ENCODE results near the gene FAM200B.

Gene FAM200B

DNA sequence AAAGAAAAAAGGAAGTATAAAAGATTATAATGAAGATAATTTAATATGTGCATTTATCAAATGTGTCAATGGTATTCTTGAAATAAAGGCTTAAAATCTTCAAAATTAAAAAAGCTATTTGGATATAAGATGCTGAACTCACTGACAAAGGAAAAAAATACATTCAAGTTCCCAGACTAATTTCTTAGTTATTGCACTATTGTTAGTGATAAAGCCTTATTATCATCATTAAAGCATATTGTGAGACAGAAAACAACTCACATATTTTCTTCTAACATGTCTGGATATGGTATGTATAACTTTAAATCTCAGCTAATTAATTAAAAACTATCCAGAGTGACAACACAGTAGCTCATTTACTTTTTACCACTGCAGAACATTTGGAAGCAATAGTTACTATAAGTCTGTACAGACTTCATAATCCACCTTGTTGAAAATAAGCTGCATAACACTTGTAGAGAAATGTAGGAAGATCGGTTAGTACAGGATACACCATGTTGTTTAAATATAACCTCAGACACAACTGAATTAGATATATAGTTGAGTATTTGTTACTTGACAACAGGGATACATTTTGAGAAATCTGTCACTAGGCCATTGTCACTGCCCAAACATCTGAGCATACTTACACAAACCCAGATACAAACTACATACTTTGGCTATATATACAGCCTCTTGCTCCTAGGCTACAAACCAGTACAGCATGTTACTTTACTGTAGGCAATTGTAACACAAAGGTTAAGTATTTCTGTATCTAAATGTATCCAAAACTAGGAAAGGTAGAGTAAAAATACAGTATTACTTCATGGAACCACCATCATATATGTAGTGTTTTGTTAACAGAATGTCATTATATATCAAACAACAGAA is 12.8 kb upstream of the FAM200B start:
- no peak for DNase-seq (ENCODE audit: low spot score)

DNA sequence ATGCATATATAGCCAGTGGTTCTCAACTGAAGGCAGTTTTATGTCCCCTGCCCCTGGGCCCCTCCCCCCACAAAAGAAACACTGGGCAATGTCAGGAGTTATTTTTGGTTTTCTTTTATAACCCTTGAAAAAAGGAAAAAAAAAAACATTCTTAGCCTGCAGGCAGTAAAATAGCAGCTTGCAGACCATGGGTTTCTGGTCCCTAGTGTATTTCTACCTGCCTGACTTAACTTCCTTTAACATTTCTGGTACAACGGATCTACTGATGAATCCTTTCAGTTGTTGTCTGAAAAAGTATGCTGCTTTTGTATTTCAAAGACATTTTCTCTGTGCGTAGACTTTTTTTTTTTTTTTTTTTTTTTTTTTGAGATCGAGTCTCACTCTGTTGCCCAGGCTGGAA is 11.1 kb upstream of the FAM200B start:
- DNase-seq (ENCODE audit: low spot score), result no peak

GRCh38 chr4:15672101-15672500 is 9.5 kb upstream of the FAM200B start:
- no peak for DNase-seq (ENCODE audit: low spot score)

- no peak for DNase-seq (ENCODE audit: low spot score)
These were observed 8.3 kb upstream of the FAM200B start for GRCh38 chr4:15673337-15673736.

DNA sequence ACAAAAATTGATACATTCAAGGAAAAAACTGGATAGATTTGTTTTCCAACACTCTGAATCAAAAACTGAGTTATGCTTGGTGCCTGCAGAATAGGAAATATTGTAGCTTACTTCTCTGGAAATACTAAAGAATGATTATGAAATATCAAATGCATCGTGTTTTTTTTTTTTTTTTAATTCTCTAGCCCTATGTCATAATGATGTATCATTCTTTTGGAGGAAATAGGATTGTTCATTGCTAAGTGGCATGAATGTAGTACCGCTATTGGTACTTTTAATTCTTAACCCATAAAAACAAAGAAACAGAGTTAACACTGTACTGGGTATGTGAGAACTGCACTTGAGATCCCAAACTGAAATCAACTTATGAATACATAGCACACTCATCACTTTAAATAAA is 7.6 kb upstream of the FAM200B start:
- no peak for DNase-seq (ENCODE audit: low spot score)

- no peak for DNase-seq (ENCODE audit: low spot score)
These were observed 6.7 kb upstream of the FAM200B start for GRCh38 chr4:15674926-15675325.

- no peak for DNase-seq (ENCODE audit: low spot score)
These were observed 6.3 kb upstream of the FAM200B start for GRCh38 chr4:15675356-15675755.

DNA sequence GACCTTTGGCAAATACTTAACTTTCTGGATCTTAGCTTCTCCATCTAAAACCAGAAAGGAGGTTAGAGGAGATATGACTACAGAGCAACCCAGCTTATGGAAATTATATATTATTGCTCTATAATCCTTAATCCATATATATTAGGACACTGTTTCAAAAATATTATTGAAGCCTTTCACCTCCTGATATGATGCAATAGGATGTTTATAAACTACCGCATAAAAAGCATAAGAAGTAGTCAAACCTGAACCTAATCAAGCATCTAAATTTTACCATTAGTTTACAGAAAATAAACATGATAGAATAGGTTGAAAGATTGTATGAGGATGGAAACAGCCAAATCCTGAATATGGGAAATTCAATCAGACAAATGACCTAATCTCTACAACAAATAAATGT is 5.6 kb upstream of the FAM200B start:
- DNase-seq (ENCODE audit: low spot score), result no peak

- no peak for DNase-seq (ENCODE audit: low spot score)
These were observed 4.7 kb upstream of the FAM200B start for GRCh38 chr4:15676899-15677298.

DNA sequence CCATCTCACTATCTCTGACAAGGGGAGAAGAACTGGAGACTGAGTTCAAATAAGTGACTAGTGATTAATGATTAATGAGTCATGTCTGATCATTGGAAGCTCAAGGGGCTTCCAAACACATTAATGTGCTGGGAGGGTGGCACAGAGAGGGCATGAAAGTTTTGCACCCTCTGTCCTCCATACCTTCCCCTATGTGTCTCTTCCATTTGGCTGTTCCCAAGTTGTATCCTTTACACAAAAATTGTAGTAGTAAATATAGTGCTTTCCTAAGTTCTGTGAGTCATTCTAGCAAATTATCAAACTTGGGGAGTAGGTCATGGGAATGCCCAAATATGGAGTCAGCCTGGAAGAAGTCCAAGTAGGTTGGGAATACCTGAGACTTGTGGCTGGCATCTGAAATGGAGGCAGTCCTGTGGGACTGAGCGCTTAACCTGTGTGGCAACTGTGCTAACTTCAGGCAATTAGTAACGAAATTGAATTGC is 4.1 kb upstream of the FAM200B start:
- DNase-seq (ENCODE audit: low spot score), result no peak

GRCh38 chr4:15681067-15681371 is 608 bp upstream of the FAM200B start:
- no peak for DNase-seq (ENCODE audit: low spot score)

DNA sequence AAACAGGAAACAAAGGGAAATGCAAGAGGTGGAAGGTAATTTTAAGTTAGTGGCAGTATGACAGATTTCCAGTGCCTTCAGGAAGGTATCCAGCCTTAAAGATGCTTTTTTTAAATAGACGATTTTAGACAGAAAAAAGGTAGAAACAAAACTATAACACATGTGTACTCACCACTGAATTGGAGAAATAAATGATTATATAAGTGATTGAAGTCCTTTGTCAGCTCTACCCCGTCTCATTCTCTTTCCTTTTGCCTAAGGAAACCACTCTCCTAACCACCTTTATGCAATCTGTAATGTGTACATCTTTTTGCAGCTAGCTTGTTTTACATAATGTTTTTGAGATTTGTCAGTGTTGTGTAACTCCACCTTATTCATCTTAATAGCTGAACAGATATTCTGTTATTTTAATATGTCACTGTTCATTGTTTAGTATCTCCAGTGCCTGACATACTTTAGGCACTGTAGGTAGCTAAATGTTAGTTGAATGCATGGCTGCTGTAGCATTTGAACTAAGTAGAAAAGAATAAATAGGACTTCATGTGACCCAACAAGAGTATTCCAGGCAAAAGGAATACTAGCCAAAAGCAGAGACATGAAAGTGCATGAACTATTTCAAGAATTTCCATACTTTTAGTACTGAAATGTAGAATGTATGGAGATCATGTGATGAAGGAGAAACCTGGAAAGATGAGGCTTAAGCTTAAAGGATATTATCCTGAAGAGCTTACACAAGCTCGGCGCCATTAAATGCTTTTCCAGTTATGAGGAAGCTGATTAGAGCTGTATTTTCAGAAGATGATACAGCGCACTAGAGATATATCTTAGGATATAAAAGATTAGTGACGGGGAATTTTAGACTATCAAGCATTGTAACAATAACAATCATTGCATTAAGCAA is 865 bp downstream of the FAM200B start:
- DNase-seq (ENCODE audit: low spot score), result no peak

DNA sequence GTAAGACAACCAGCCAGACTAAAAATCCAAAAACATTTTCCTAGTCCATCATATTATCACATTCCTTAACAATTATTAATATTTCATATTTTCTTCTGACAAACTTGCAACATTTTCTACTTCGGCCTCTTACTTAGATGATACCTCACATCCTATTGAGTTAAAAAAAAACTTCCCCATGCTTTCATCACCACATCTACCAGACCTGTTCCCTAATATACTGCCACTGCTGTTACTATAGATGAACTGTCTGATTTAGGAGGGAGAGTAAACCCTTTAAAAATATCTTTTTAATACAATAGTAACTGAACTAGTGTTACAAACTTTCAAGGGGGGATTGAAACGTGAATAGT is 1.5 kb downstream of the FAM200B start:
- no peak for DNase-seq (ENCODE audit: low spot score)

GRCh38 chr4:15684498-15684897 is 2.9 kb downstream of the FAM200B start:
- no peak for DNase-seq (ENCODE audit: low spot score)

GRCh38 chr4:15688051-15688450 is 6.4 kb downstream of the FAM200B start:
- no peak for DNase-seq (ENCODE audit: low spot score)

- no peak for DNase-seq (ENCODE audit: low spot score)
These were observed 7.9 kb downstream of the FAM200B start for GRCh38 chr4:15689540-15689939.

DNA sequence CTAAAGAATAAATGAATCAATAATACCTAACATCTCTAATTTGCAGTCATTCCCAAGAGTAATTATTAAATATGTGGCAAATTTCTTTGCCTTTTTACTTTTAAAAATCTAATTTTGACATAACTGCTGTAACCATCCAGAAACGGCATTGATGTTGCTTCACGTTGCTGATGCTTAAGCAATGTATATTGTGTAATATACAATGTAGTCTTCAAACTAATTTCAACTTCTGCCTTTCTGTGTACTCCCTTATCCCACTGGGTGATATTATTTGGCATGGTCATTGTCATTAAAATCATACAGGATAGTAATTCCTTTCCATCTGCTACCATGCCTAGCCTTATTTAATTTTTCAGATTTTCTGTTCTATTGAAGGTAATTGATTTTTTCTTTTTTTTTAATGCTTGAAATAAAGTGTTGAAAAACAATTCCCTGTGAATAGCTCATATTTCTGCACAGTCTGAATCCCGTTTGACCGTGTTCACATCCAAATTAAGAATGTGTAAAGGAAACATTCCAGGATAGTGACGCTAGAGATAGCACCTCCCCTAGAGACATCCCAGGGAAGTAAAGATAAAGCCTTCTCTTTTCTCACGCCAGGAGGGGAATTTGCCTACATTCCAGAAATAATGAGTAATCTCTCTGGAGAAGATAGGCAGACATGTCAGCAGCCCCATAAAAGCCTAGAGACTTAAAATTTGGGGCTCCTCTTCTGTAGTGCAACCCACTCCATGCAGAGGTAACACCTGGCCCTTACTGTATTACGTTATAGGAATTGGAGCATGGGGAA is 8.6 kb downstream of the FAM200B start:
- DNase-seq (ENCODE audit: low spot score), result no peak

DNA sequence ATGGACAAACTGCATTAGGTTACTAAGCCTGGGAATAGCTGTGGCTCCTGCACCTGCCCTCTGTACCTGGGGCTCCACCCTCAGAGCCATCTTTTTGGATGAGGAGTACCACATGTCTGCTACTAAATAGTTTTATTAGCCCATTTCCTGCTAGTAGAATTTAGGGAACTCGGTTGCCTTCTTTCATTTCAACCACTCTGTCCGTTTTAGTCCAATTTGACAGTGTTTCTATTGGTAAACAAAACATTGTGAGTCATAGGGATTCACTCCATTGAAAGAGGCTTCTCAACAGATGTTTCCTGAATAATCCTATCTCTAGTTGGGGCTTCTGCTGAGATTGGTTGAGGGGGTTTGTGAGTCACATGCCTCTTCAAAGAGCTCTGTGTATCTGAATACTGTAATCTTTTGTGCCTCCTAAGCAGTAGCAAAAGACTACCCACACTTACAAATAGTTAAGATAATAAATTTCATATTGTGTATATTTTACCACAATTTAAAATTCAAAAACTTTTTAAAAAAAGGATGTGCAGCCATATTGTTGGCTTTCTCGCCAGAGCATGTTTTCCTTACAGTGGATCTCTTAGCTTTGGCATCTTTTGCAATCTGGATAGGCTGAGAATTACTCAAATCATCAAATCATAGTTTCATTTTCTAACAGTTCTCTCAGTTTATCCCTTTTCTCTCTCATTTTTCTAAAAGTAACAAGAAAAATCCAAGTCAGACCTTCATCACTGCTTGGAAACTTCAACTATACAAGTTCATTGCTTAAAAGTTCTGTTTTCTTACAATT is 9.9 kb downstream of the FAM200B start:
- DNase-seq (ENCODE audit: low spot score), result no peak

- DNase-seq (ENCODE audit: low spot score), result no peak
These were observed 11.0 kb downstream of the FAM200B start for GRCh38 chr4:15692602-15693001.

DNA sequence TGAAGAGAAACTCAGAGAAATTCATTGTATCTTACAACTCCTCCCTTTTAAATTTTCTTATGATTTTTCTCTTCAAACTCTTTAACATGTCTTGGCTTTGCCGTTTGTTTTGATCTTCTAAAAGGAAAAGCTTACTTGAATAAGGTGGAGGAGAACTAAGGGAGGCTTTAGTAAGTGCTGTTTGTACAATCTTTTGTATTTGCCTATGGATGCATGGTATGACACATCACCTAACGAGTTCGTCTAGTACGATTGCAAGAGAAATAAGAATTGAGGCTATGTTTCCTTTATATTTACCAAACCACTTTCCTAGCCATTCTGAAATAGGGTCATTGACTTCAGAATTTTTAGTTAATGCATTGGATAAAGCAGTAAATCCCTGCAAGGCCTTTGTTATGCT is 12.8 kb downstream of the FAM200B start:
- DNase-seq (ENCODE audit: low spot score), result no peak

DNA sequence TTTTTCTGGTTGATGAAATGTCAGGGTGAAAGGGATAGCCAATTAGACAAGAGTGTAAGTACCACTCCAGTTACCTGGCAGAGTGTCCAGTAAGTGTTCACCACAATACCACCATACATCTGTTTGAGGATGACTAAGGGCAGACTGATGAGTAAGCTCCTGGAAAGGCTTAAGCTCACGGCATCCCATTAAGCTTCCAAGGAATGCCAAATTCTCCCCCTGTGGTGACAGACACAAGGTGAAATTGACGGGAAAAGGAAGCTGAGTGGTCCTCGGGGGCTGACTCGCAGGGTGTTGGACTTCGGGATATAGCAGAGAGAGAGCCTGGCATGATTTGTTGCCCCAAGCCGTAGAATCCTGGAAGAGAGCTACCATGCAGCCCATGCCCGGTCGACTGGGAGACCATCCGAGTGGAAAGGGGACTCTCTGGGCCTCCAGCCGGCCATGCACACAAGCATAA is 13.6 kb downstream of the FAM200B start:
- DNase-seq (ENCODE audit: low spot score), result no peak

DNA sequence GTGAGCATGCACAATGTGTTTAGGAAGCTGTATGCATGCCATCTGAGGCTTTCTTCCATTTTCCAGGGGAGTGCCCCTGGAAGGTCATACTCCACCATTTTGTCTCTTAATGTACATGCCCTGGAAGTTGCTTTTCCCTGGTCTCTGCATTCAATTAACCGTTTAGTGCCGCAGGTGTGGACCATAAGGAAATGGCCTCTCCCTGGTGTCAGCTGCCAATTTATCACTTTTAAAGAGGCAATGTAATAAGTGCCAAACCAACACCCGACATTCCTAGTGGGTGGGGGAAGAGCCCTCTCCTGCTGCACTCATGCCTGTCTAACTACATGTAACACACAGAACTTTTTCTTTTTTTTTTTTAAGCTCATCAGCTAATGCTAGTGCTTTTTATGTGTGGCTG is 14.1 kb downstream of the FAM200B start:
- DNase-seq (ENCODE audit: low spot score), result no peak
